K562 (cell line): ENCODE results near the gene OR4X1. TPM values are rescaled to one million over a fixed set of nuclear protein-coding genes. Genes with fewer than 3 reads are reported as not detected.

Experiments
- ATAC-seq: fragments of 200-7000 bp; cut with Tn5 transposase; 3 replicates; pipeline ENCODE4 v1.9.1; 2020; ENCODE audit warnings: moderate library complexity
- BruUV-seq: library from RNA; stranded (reverse); fragments of 400-500 nt; replicated peaks from 2 replicates; lab custom pipeline; 2021; lab: Mats Ljungman, UMichigan
- CTCF ChIA-PET: fragments of 300-600 bp; formaldehyde crosslinking; extraction: SDS; loops from one replicate; lab custom pipeline; 2021; ENCODE audit warnings: low intra/inter-chr PET ratio; lab: Yijun Ruan, JAX
- POLR2A ChIA-PET: fragments of 300-600, 350-650 bp; sonication (Branson Sonifier 250); formaldehyde crosslinking; extraction: SDS; loops from one replicate; lab custom pipeline; 2021; ENCODE audit warnings: antibody characterized with exemption, inconsistent platforms; lab: Yijun Ruan, JAX
- DNase-seq, 4 experiments: peaks; one replicate each; pipeline versions ENCODE4 v3.0.0 to v3.0.0-alpha.2; 2011 to 2018; ENCODE audit warnings: low spot score in 3 of 4, mixed read lengths in 3 of 4; ENCODE audit errors: extremely low read depth in 1 of 4
- FAIRE-seq: peaks from 2 replicates; lab custom pipeline; 2011; peaks lifted over from hg19 to GRCh38; lab: Jason Lieb, UNC
- H2AFZ ChIP-seq: 2 replicates; pipeline ENCODE4 v1.6.0; 2011; ENCODE audit warnings: low read depth, low read length, control low read depth, inconsistent platforms
- H3K27ac ChIP-seq: fragments of 200-600 bp; 3 replicates; pipeline ENCODE4 v1.8.0; 2011; ENCODE audit warnings: low read depth, mild to moderate bottlenecking, control low read depth, inconsistent platforms, low read length, moderate library complexity, mixed read lengths; ENCODE audit errors: extremely low read depth
- H3K27me3 ChIP-seq, 2 experiments: fragments of 300-600 bp in 1 of 2; 2 replicates in 1 of 2; 3 replicates in 1 of 2; pipeline versions ENCODE4 v1.6.0 to v1.8.0; 2011; ENCODE audit warnings: inconsistent platforms in 2 of 2, low read length in 2 of 2, mild to moderate bottlenecking in 1 of 2, mixed read lengths in 1 of 2, moderate library complexity in 1 of 2; ENCODE audit not compliant: control insufficient read depth in 2 of 2, insufficient read depth in 2 of 2
- H3K36me3 ChIP-seq: fragments of 300-600 bp; 3 replicates; pipeline ENCODE4 v1.8.0; 2011; ENCODE audit warnings: mild to moderate bottlenecking, low read length, inconsistent platforms; ENCODE audit not compliant: control insufficient read depth, insufficient read depth
- H3K4me1 ChIP-seq, 2 experiments: fragments of 200-600 bp in 1 of 2; replicated peaks in 1 of 2; 2 replicates in 1 of 2; 3 replicates in 1 of 2; pipeline versions ENCODE4 v1.5.1 to v1.8.0; 2011; ENCODE audit warnings: inconsistent platforms in 2 of 2, low read length in 2 of 2, mild to moderate bottlenecking in 1 of 2, mixed read lengths in 1 of 2, moderate library complexity in 1 of 2; ENCODE audit not compliant: control insufficient read depth in 2 of 2, insufficient read depth in 2 of 2
- H3K4me2 ChIP-seq: 2 replicates; pipeline ENCODE4 v1.6.1; 2011; ENCODE audit warnings: low read length, control low read depth, inconsistent platforms, mixed read lengths; ENCODE audit not compliant: insufficient read depth
- H3K4me3 ChIP-seq: fragments of 200-600 bp; sonication (generic), shearing (Covaris generic); 2 replicates; pipeline ENCODE4 v1.5.1; 2016; ENCODE audit warnings: control low read depth, inconsistent platforms
- H3K79me2 ChIP-seq: fragments of 200-600 bp; 3 replicates; pipeline ENCODE4 v1.8.0; 2011; ENCODE audit warnings: low read length, inconsistent platforms; ENCODE audit not compliant: control insufficient read depth, insufficient read depth
- H3K9ac ChIP-seq, 2 experiments: 2 replicates each; pipeline versions ENCODE4 v1.6.0 to v1.6.1; 2011; ENCODE audit warnings: low read depth in 2 of 2, low read length in 2 of 2, control low read depth in 1 of 2, inconsistent platforms in 1 of 2, mild to moderate bottlenecking in 1 of 2, mixed read lengths in 1 of 2; ENCODE audit not compliant: insufficient read depth in 1 of 2
- H3K9me1 ChIP-seq: one replicate; pipeline ENCODE4 v1.6.0; 2011; ENCODE audit warnings: inconsistent platforms, mild to moderate bottlenecking, low read length, moderate library complexity; ENCODE audit not compliant: control insufficient read depth, insufficient read depth
- H3K9me3 ChIP-seq: replicated peaks from 2 replicates; pipeline ENCODE4 v1.5.1; 2011; ENCODE audit warnings: low read depth, low read length, inconsistent platforms; ENCODE audit not compliant: control insufficient read depth, insufficient read depth
- H4K20me1 ChIP-seq: replicated peaks from 2 replicates; pipeline ENCODE4 v1.6.1; 2011; ENCODE audit warnings: low read length, inconsistent platforms, mixed read lengths; ENCODE audit not compliant: control insufficient read depth, insufficient read depth
- BCOR ChIP-seq: fragments of 450-650 bp; IDR thresholded peaks from 2 replicates; pipeline ENCODE4 v1.6.1; 2016
- ELK1 ChIP-seq: sonication (generic); formaldehyde crosslinking; IDR thresholded peaks from 2 replicates; pipeline ENCODE4 v1.8.1; 2022; ENCODE audit warnings: missing genetic modification reagents
- FOXA1 ChIP-seq: fragments of 450-650 bp; IDR thresholded peaks from 2 replicates; pipeline ENCODE4 v1.6.1; 2016; ENCODE audit warnings: mild to moderate bottlenecking, borderline replicate concordance
- FOXA3 ChIP-seq, 2 experiments: fragments of 450-650 bp in 1 of 2; sonication (generic) in 1 of 2; formaldehyde crosslinking; IDR thresholded peaks in 1 of 2; conservative IDR thresholded peaks in 1 of 2; 2 replicates each; pipeline versions ENCODE4 v1.4.0 to v1.8.0; 2020 to 2022; ENCODE audit warnings: mild to moderate bottlenecking in 2 of 2, missing genetic modification reagents in 1 of 2
- HBP1 ChIP-seq: fragments of 450-650 bp; formaldehyde crosslinking; IDR thresholded peaks from 2 replicates; pipeline ENCODE4 v1.4.0; 2022; ENCODE audit warnings: missing genetic modification characterization
- HOXB6 ChIP-seq: fragments of 250-450 bp; sonication (Bioruptor Pico); IDR thresholded peaks from 2 replicates; pipeline ENCODE4 v1.5.1; 2022; ENCODE audit warnings: mild to moderate bottlenecking, borderline replicate concordance
- MCM7 ChIP-seq, 2 experiments: fragments of 450-650 bp; IDR thresholded peaks; 2 replicates each; pipeline ENCODE4 v1.6.1; 2016 to 2018
- PBX2 ChIP-seq, 2 experiments: IDR thresholded peaks in 1 of 2; conservative IDR thresholded peaks in 1 of 2; 2 replicates each; pipeline ENCODE4 v1.6.1; 2016; ENCODE audit warnings: low read depth in 2 of 2, mild to moderate bottlenecking in 1 of 2, missing compliant biosample characterization in 1 of 2, missing genetic modification characterization in 1 of 2, moderate library complexity in 1 of 2
- ZC3H11A ChIP-seq: IDR thresholded peaks from 2 replicates; pipeline ENCODE4 v1.6.1; 2012; ENCODE audit warnings: low read depth, low read length, improper control_type of control experiment
- ZNF324 ChIP-seq: fragments of 250-450 bp; sonication (Bioruptor Pico); IDR thresholded peaks from 2 replicates; pipeline ENCODE4 v1.4.0; 2020; ENCODE audit warnings: mild to moderate bottlenecking
- ZNF740 ChIP-seq, 3 experiments: fragments of 200-800 bp in 1 of 3; sonication (Bioruptor generic) in 1 of 3; sonication (generic) in 1 of 3; formaldehyde crosslinking in 1 of 3; IDR thresholded peaks; 2 replicates each; pipeline versions ENCODE4 v1.6.1 to v1.8.0; 2016 to 2022; ENCODE audit warnings: mild to moderate bottlenecking in 2 of 3, missing compliant biosample characterization in 2 of 3, missing genetic modification characterization in 2 of 3, missing genetic modification reagents in 1 of 3
- WGBS: fragments of 100-300 bp; shearing (Covaris generic); methylation state at CpG from one replicate; pipeline ENCODE4 v1.1.6; 2016; ENCODE audit warnings: low coverage, mixed read lengths; ENCODE audit not compliant: insufficient coverage; ENCODE audit errors: missing lambda C conversion rate; 5-methylcytosine and 5-hydroxymethylcytosine counted together
- in situ Hi-C: fragments of 300-500 bp; cut with MboI; formaldehyde crosslinking; loops from 4 replicates; pipeline ENCODE4 v1.15.0; 2018; ENCODE audit warnings: inconsistent platforms, mixed read lengths
- intact Hi-C: fragments of 100-400 bp; cut with micrococcal nuclease; formaldehyde crosslinking; loops from 2 replicates; pipeline ENCODE4 v1.14.2; 2022
- polyA plus RNA-seq, 8 experiments: library from polyadenylated mRNA; depleted of rRNA in 4 of 8; stranded (reverse) in 5 of 8; unstranded in 3 of 8; fragments of >200 nt; fragmentation: Nextera tagmentation in 2 of 8; fragmentation: Illumina TruSeq in 1 of 8; extraction: Ambion mirVana in 2 of 8; extraction: Trizol in 1 of 8; gene quantifications; 2 replicates each; pipeline versions ENCODE4 v1.2.1 to v1.2.3, GENCODE V29; 2011 to 2014; ENCODE audit warnings: inconsistent platforms in 1 of 8, missing spikeins in 1 of 8
- total RNA-seq, 7 experiments: library from RNA; depleted of rRNA in 6 of 7; stranded (reverse); fragments of >200 nt in 6 of 7; fragmentation: Illumina TruSeq in 2 of 7; extraction: Trizol in 2 of 7; gene quantifications; 2 replicates each; pipeline versions ENCODE4 v1.2.1 to v1.2.3, GENCODE V29; 2011 to 2021; ENCODE audit warnings: low replicate concordance in 1 of 7

The OR4X1 gene
- total and polyA plus RNA-seq, 9 of the 15 experiments (the other 6 are each of a cell fraction or from before 2014, with no cell fraction given), result not detected

GRCh38 chr11:48261600-48261999 lies 2.1 kb upstream of the OR4X1 start:
- no peak for TF ChIP-seq MCM7 (IDR thresholded peaks at IDR 0.05)
- TF ChIP-seq ZNF740 (CRISPR knock-in tag; IDR thresholded peaks at IDR 0.05), result no peak
- TF ChIP-seq ZNF740 (tag; IDR thresholded peaks at IDR 0.05), result no peak
- TF ChIP-seq FOXA1, result no peak
- no peak for TF ChIP-seq BCOR
- TF ChIP-seq HBP1, result no peak
- TF ChIP-seq ELK1 (CRISPR knock-in tag), result no peak
- TF ChIP-seq HOXB6 (CRISPR knock-in tag), result no peak
- no peak for TF ChIP-seq ZNF324 (CRISPR knock-in tag)
- no peak for TF ChIP-seq PBX2 (CRISPR knock-in tag; IDR thresholded peaks at IDR 0.05; ENCODE audit: low read depth)
- TF ChIP-seq PBX2 (tag; conservative IDR thresholded peaks at IDR 0.05; ENCODE audit: low read depth), result no peak
- TF ChIP-seq FOXA3 (CRISPR knock-in tag; conservative IDR thresholded peaks at IDR 0.05 in 1 of 2, IDR thresholded peaks at IDR 0.05 in 1 of 2), result no peak
- TF ChIP-seq ZC3H11A, result no peak
- intact Hi-C loops (loop anchor here (10.0 kb wide), 1 partner anchor 63 kb away; the partner anchor contains the start of gene OR4C3), in situ Hi-C loops (no loop called here)
- H3K9me1 ChIP-seq, result no peaks in the 10 kb centered on the region
- no peak overlapping the region for H3K27ac ChIP-seq
- H3K27me3 ChIP-seq, result no peaks in the 10 kb centered on the region
- POLR2A ChIA-PET, result no interaction called here
- no peaks in the 10 kb centered on the region for H4K20me1 ChIP-seq
- CTCF ChIA-PET, result no interaction called here
- no peak overlapping the region for H2AFZ ChIP-seq
- no peaks in the 10 kb centered on the region for H3K79me2 ChIP-seq
- ATAC-seq, result no peak
- H3K36me3 ChIP-seq, result no peaks in the 10 kb centered on the region
- FAIRE-seq, result no peak
- no peak overlapping the region for H3K4me2 ChIP-seq
- H3K9me3 ChIP-seq, result no peaks in the 10 kb centered on the region
- no peak for DNase-seq
- BruUV-seq, result no TSS peak
- no peak overlapping the region for H3K9ac ChIP-seq
- H3K4me1 ChIP-seq, result no peaks in the 10 kb centered on the region
- 0% methylated on average over 2 of the region's 2 CpGs for WGBS
- H3K4me3 ChIP-seq, result no peak overlapping the region
